ENCODE results near the gene CST3.
"Not testable (repeated sequence)": the region's sequence is repeated elsewhere in the genome, so short reads cannot be mapped to it uniquely, and the experiment has no call there.

DNA sequence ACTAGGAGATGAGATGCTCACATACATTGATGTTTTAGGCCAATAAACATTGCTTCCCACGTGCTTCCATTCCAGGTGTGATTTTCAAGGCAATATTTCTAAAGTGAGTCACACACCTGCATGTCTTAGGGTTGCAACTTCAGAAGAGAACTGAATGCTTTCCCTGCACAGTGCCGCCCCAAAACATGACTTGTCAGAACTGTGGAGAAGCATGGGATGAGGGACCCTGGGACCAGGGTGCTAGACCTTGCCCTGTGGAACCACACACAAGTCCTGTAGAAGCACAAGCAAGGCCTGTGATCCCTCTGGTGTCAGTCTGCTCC lies 2.0 kb downstream of the CST3 start:
- not testable (repeated sequence) for TF ChIP-seq POLR2AphosphoS5 (IDR thresholded peaks at IDR 0.05)
- TF ChIP-seq, protein P1, sequence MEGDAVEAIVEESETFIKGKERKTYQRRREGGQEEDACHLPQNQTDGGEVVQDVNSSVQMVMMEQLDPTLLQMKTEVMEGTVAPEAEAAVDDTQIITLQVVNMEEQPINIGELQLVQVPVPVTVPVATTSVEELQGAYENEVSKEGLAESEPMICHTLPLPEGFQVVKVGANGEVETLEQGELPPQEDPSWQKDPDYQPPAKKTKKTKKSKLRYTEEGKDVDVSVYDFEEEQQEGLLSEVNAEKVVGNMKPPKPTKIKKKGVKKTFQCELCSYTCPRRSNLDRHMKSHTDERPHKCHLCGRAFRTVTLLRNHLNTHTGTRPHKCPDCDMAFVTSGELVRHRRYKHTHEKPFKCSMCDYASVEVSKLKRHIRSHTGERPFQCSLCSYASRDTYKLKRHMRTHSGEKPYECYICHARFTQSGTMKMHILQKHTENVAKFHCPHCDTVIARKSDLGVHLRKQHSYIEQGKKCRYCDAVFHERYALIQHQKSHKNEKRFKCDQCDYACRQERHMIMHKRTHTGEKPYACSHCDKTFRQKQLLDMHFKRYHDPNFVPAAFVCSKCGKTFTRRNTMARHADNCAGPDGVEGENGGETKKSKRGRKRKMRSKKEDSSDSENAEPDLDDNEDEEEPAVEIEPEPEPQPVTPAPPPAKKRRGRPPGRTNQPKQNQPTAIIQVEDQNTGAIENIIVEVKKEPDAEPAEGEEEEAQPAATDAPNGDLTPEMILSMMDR (IDR thresholded peaks at IDR 0.05) = not testable (repeated sequence)
